IMR-90 (cell line): Measurements from ENCODE around the gene R3HDM2.

Source experiments
- MAFK ChIP-seq: IDR thresholded peaks from 2 replicates; pipeline ENCODE4 v1.6.1; 2012; ENCODE audit warnings: low read depth, low read length, improper control_type of control experiment
- POLR2A ChIP-seq: IDR thresholded peaks from 2 replicates; pipeline ENCODE4 v1.6.1; 2012; ENCODE audit warnings: mild to moderate bottlenecking, low read depth, low read length
- RAD21 ChIP-seq: IDR thresholded peaks from 2 replicates; pipeline ENCODE4 v1.6.1; 2012; ENCODE audit warnings: low read length, improper control_type of control experiment
- RCOR1 ChIP-seq: IDR thresholded peaks from 2 replicates; pipeline ENCODE4 v1.6.1; 2012; ENCODE audit warnings: mild to moderate bottlenecking, low read length, improper control_type of control experiment; ENCODE audit not compliant: insufficient replicate concordance
- TF ChIP-seq, protein P1 (sequence below): fragments of 150-350 bp; IDR thresholded peaks from 2 replicates; pipeline ENCODE4 v1.6.1; 2017; ENCODE audit warnings: mild to moderate bottlenecking, antibody characterized with exemption, low read length, low read depth
- TF ChIP-seq, protein P2 (sequence below): conservative IDR thresholded peaks from 2 replicates; pipeline ENCODE4 v1.5.1; 2012; ENCODE audit warnings: mild to moderate bottlenecking, low read depth, low read length, improper control_type of control experiment

DNA sequence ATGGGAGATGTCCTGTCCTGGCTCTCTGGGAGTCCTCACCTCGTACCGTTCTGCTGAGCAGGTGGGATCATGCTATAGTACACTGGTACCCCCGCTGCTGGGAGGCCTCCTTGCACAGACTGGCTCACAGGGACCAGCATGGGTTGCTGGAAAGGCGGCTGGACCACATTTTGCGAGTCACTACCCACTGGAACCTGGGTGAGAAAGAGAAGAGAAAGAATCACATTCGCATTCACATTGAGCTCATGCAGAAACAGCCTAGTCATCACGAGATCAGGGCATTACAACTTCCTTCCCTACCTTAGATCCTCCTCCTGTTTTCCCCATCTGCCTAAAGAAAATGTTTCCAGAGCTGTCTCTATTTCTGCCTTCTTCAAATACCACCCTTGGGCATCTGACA, 162.6 kb downstream of the R3HDM2 start:
- TF ChIP-seq, protein P1, sequence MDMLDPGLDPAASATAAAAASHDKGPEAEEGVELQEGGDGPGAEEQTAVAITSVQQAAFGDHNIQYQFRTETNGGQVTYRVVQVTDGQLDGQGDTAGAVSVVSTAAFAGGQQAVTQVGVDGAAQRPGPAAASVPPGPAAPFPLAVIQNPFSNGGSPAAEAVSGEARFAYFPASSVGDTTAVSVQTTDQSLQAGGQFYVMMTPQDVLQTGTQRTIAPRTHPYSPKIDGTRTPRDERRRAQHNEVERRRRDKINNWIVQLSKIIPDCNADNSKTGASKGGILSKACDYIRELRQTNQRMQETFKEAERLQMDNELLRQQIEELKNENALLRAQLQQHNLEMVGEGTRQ: no peak
- TF ChIP-seq, protein P2, sequence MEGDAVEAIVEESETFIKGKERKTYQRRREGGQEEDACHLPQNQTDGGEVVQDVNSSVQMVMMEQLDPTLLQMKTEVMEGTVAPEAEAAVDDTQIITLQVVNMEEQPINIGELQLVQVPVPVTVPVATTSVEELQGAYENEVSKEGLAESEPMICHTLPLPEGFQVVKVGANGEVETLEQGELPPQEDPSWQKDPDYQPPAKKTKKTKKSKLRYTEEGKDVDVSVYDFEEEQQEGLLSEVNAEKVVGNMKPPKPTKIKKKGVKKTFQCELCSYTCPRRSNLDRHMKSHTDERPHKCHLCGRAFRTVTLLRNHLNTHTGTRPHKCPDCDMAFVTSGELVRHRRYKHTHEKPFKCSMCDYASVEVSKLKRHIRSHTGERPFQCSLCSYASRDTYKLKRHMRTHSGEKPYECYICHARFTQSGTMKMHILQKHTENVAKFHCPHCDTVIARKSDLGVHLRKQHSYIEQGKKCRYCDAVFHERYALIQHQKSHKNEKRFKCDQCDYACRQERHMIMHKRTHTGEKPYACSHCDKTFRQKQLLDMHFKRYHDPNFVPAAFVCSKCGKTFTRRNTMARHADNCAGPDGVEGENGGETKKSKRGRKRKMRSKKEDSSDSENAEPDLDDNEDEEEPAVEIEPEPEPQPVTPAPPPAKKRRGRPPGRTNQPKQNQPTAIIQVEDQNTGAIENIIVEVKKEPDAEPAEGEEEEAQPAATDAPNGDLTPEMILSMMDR: no peak
- TF ChIP-seq POLR2A (no peak), RAD21 (no peak), MAFK (peak; percentile 47; the same call in 1 of the 2 replicates), RCOR1 (no peak)
